HG03025 (cell line): ENCODE measurements around the gene VGF.

Experiments
- ATAC-seq: cut with Tn5 transposase; IDR thresholded peaks from one replicate; pipeline ENCODE4 v1.9.1; 2021; ENCODE audit warnings: mild to moderate bottlenecking, moderate library complexity; ENCODE audit not compliant: unreplicated experiment, low FRiP score

Gene VGF

DNA sequence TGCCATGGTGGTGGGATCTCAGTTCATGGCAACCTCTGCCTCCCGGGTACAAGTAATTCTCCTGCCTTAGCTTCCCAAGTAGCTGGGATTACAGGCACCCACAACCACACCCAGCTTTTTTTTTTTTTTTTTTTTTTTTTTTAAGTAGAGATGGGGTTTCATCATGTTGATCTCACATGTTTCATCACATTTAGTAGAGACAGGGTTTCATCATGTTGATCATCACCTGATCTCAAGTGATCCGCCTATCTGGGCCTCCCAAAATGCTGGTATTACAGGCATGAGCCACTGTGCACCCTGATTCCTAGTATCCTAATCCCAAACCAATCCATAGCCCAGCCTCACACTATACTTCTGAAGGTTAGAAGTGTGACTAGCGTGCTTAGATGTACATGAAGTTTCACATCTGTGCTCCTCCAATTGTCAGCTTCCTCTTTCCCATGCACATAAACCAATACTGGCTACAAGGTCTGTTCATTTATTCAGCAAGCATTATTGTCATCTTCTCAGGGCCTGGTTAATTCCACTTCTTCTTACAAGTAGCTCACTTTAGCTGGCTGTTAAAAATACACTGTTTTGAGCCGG lies 21.6 kb upstream of the VGF start:
- ATAC-seq = no peak

DNA sequence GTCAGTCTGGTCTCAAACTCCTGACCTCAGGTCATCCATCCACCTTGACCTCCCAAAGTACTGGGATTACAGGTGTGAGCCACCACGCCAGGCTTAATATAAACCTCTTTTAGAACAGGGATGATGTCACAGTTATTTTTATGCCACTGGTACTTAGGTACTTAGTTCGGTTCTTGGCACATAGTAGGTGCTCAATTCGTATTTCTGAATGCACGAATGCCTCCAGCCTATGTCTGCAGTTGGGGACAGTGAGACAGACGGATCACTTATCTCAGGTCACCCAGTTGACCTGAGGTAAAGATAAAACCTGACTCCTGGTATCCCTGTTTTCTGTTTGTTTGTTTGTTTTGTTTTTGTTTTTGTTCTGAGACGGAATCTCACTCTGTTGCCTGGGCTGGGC lies 20.8 kb upstream of the VGF start:
- ATAC-seq = no peak

DNA sequence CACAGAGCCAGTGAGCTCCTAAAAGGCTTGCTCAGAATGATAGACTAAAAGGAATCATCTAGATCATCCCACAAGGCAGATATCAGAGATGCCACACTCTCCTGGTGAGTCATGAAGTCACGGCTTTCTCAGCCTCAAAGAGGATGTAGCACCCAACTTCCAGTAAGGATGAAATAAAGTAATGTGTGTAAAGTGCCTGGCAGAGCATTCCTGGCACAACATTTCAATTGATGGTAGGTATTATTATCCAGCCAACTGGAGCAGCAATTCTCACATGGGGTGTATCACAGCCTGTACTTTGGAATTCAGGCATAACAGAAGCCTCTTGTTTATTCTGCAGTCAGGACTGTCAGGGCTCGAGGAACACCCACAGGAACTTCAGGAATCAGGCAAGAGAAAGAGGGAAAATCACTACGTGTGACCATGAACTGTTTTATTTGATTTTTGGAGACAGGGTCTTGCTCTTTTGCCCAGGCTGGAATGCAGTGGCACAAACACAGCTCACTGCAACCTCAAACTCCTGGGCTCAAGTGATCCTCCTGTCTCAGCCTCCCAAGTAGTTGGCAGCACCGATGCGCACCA lies 20.0 kb upstream of the VGF start:
- ATAC-seq = no peak

- no peak for ATAC-seq
Measured at GRCh38 chr7:101180130-101180755, 14.9 kb upstream of the VGF start, which contains the start of gene NAT16. NAT16 (minus strand) TSS chr7:101180293; CDS start chr7:101174807, 5,486 bp downstream.

- ATAC-seq = no peak
Measured at GRCh38 chr7:101179713-101180112, 14.3 kb upstream of the VGF start.

- no peak for ATAC-seq
Measured at GRCh38 chr7:101179117-101179516, 13.7 kb upstream of the VGF start.

DNA sequence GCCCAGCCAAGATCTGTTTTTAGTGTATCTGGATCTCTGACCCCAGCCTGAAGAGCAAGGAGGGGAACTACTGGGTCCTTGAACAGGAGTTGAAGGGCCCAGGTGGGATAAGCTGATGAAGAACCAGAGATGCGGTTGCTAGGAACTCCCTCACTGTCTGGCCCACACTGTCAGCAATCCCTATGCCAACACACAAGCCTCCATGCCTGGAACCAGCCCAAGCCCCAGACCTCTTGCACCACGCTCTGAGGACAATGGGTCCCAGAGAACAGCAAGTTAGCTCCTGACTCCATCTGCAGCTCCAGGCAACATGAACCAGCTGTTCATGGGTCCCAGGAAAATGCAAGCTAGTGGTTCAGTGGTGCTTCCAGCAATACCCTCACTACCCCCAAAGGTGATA lies 12.3 kb upstream of the VGF start:
- no peak for ATAC-seq

- ATAC-seq = no peak
Measured at GRCh38 chr7:101175664-101176063, 10.3 kb upstream of the VGF start.

- ATAC-seq = no peak
Measured at GRCh38 chr7:101174322-101174854, 9.0 kb upstream of the VGF start.

DNA sequence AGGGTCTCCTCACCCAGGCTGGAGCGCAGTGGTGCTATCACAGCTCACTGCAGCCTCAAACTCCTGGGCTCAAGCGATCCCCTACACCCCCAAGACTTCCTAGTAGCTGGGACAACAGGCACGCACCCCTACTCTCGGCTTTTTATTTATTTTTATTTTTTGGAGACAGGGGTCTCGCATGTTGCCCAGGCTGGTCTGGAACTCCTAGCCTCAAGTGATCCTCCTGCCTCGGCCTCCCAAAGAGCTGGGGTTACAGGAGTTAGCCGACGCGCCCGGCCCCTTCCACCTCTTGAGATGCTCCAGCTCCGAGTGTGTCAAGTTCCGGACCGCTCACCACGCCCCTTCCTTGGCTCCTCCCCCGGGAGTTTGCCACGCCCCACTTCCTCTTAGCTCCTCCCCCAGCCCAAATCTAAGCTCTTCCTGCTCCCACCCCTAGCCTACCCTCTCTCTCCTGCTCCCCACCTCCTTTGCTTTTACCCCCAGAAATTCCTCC lies 8.4 kb upstream of the VGF start:
- no peak for ATAC-seq

- ATAC-seq = no peak
Measured at GRCh38 chr7:101172854-101173751, 7.7 kb upstream of the VGF start.

GRCh38 chr7:101172005-101172853 lies 6.9 kb upstream of the VGF start:
- no peak for ATAC-seq

- no peak for ATAC-seq
Measured at GRCh38 chr7:101171442-101171837, 6.1 kb upstream of the VGF start.

DNA sequence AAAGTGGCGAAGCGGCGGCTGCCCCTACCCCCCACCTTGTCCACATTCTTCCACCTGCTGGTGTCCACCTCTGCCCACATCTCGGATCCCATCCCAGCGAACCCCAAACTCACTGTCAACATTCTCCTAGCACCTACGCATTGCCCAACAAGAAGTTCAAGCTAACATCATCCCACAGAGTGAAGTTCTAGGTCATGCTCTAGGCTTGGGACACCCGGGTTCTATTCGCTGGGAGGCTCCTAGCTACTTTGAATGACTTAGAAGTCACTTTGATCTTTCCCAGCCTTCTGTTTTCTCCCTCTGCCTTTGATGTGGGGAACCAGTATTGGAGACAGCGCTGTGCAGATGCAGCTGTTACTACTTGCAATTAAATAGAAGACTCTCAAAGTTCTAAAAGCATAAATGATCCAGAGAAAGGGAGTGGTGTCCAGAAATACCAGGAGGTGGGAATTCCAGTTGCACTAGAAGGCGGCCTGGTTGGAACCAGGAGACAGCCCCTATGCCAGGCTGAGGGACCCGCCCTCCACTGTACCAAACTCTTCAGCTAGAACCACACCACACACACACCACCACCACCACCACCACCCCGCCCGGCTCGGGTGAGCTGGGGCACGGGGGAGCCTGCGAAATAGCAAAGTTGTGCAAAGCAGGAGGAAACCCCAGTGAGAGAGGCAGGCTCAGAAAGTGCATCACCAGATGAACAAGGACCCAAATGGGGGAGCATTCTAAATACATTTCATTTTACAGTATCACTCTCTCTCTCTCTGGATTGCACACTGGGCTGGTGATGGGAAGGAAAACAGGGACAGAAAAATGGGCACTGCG lies 5.5 kb upstream of the VGF start:
- ATAC-seq = no peak

DNA sequence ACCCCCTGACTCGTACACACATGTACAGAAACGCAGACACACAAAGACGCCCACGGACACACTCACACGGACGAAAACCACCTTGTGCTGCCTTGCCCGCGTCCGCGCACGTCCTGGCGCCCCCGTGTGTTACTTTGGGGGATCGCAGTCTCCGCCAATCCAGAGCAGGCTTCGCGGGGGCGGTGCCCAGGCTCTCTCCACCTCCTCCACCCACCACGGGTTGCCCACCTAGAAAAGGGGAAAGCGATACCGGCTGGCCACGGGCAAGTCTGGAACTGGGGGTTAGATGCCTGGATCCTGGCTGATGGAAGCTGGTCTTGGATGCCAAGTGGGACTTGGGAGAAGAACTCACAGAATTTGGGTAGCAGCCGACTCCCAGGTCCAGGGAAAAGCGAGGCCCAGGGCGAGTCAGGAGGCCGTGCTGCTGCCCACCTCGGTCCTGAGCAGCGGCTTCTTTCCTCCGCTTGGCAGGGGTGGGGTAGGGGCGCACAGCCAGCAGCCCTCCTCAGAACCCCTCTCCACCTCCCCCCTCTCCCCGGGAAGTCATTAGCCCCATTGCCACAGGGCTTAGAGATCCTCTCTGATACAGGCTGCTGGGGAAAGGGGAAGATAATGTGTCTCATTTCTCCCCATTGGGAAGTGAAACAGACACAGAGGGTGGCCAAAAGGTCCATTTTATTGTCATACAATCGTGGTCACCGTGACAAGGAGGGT lies 4.6 kb upstream of the VGF start:
- no peak for ATAC-seq

DNA sequence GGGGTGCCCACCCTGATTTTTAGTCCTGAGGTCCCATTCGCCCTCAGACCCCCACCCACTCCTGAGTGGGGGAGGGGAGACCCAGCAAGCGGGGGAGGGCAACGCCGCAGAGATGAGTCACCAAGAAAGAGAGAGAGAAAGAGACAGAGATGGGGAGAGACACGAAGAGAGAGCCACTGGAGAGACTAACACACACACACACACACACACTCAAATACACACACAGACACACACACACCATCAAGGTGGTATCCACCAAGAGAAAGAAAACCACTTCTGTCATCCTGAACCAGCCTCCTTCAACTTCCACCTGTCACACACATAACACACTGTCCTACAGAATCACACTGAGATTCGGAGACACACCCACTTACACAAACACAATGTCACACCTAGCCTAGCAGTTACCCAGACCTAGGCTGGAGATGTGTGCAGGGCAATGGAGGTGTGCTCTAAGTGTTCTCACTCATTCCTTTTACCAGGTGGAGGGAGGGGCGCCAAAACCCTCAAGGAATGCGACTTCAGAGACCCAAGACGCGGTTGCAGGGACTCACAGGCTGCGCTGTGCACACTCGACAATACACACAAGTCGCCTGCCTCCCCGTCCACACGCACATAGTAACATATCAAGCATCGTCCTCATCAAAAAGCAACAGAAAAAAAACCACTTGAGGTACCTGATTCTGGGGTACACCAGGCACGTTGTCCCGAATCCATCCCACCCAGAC lies 3.9 kb upstream of the VGF start:
- ATAC-seq = no peak

- no peak for ATAC-seq
Measured at GRCh38 chr7:101168412-101169049, 3.2 kb upstream of the VGF start.
